Activated CD8-positive, alpha-beta T cell treated with anti-CD3 and anti-CD28 coated beads, Interleukin-2, amount 10 ng/mL, durations not matched to agents 7 days and 5 days (primary cell): Measurements from ENCODE around the gene ITGB2. TPM values are rescaled to one million over a fixed set of nuclear protein-coding genes. Genes with fewer than 3 reads are reported as not detected.

Experiments used
- ATAC-seq: fragments of 150-1000 bp; cut with Tn5 transposase; one replicate; pipeline ENCODE4 v1.10.0; 2021; ENCODE audit warnings: moderate library complexity
- CTCF ChIA-PET: fragments of 350-600 bp; sonication (Branson Sonifier 250); formaldehyde crosslinking; loops from one replicate; lab custom pipeline; 2021; ENCODE audit warnings: antibody characterized with exemption; lab: Charles Lee
- POLR2A ChIA-PET: fragments of 350-600 bp; sonication (Branson Sonifier 250); formaldehyde crosslinking; loops from one replicate; lab custom pipeline; 2021; ENCODE audit warnings: antibody characterized with exemption; lab: Charles Lee
- DNase-seq: peaks from one replicate; pipeline ENCODE4 v3.0.0-alpha.2; 2020
- H3K27ac Mint-ChIP-seq: one replicate; pipeline ENCODE4 v1.8.0; 2021; ENCODE audit warnings: mild to moderate bottlenecking, mixed read lengths
- H3K27me3 Mint-ChIP-seq: one replicate; pipeline ENCODE4 v1.8.0; 2021; ENCODE audit warnings: low read depth, mixed read lengths
- H3K36me3 Mint-ChIP-seq: one replicate; pipeline ENCODE4 v1.8.0; 2021; ENCODE audit warnings: low read depth, mixed read lengths
- H3K4me1 Mint-ChIP-seq: one replicate; pipeline ENCODE4 v1.8.0; 2021; ENCODE audit warnings: low read depth, mixed read lengths
- H3K4me3 Mint-ChIP-seq: one replicate; pipeline ENCODE4 v1.8.0; 2021; ENCODE audit warnings: mild to moderate bottlenecking, mixed read lengths
- H3K9me3 Mint-ChIP-seq: one replicate; pipeline ENCODE4 v1.8.0; 2022; ENCODE audit warnings: mixed read lengths; ENCODE audit not compliant: insufficient read depth
- total RNA-seq, 2 experiments: library from RNA; stranded (reverse); gene quantifications; one replicate each; pipeline ENCODE4 v1.2.3, GENCODE V29; 2021

The ITGB2 gene
- total RNA-seq, 2 experiments from 2014 or later, result 503 to 530 TPM

DNA sequence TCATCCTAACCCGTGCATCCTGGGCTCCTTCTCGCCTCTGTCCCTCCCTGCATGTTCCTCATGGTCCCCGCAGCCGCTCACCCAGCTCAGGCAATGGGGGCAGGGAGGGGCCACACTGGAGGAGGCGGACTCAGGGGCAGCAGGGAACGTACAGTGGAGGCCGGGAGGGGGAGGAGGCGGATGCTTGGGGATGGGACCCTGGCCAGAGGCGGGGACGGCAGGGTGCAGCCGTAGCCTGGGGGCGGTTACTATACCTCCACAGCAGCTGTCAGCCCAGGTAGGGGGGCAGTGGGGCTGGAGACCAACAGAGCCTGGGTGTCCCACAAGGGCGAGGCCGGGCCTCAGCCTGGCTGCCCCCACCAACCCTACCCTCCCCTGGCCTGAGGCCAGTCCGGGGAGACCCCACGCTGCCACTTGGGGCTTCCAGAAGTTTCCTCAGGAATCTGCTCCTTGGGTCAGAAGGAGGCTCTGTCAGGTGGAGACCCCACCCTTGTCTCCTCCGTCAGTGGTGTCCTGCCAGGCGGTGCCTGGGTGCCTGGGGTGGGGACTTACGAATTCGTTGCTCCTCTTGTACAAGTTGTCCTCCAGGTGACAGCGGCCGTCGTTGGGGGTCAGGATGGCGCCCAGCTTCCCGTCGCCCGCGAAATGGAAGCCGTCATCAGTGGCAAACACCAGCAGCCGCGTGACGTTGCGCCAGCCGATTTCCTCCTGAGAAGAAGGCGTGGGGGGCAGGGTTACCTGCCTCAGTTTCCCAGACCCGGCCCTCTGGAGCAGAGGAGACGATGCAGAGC lies 20.7 kb downstream of the ITGB2 start:
- H3K4me3 Mint-ChIP-seq, result no peak overlapping the region
- H3K4me1 Mint-ChIP-seq, result peaks cover 4% of the 10 kb centered on the region
- H3K9me3 Mint-ChIP-seq, result no peaks in the 10 kb centered on the region
- H3K36me3 Mint-ChIP-seq, result peaks cover 78% of the 10 kb centered on the region
- ChIA-PET POLR2A (no interaction called here), CTCF (no interaction called here)
- H3K27ac Mint-ChIP-seq, result no peak overlapping the region
- no peaks in the 10 kb centered on the region for H3K27me3 Mint-ChIP-seq
- DNase-seq, result no peak
- no peak for ATAC-seq

DNA sequence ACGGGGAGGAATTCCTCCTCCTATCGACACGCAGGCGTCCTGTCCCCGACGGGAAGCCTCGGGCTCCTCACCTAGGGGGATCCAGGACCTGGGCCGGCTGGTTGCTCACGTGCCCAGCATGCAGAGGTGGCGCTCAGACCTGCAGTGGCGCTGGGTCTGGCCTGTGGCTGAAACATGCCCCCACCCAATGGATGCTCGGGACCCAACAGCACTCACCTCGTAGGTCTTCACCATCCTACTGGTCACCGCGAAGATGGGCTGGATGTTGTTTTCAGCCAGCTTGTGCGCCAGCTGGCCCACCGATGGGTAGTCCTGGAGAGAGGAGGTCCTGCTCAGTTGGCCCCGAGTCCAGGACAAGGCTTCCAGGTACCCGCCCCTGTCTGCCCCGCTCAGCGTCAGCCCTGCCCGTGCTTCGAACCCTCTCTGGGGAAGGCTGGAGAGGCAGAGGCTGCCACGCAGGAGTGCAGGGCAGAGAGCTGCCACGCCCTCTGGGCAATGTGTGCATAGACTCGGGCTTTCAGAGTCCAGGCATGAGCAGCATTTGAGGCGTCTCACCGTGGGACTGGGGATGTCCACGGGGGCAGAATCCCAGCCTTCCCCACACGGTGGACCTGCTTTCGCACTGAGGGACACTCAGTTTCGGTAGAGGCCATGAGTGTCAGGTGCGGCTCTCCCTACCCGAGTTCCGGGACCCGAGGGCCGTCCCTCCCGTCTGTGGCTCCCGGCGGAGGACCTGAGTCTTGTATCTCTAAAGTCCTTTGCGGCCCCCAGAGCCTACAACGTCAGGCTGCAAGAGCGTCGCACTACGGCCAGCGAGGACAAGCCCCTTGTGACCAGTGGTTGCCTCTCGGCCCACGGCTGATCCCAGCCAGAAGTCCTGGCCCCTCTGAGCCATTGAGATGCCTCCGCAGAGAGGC lies 21.6 kb downstream of the ITGB2 start:
- CTCF ChIA-PET, result interaction anchor here (1.0 to 1.7 kb wide), 2 partner anchors 33 to 98 kb away, joined by 4 to 6 read pairs; partner anchors contain the start of gene UBE2G2
- H3K27ac Mint-ChIP-seq, result no peak overlapping the region

GRCh38 chr21:44898011-44898488 lies 22.6 kb downstream of the ITGB2 start:
- H3K36me3 Mint-ChIP-seq, result peaks cover 72% of the 10 kb centered on the region
- H3K4me3 Mint-ChIP-seq, result no peak overlapping the region
- ATAC-seq (no peak), DNase-seq (no peak)
- H3K4me1 Mint-ChIP-seq, result peaks cover 10% of the 10 kb centered on the region
- CTCF ChIA-PET, result interaction anchor here (0.8 to 1.7 kb wide), 3 partner anchors 34 to 97 kb away, joined by 3 to 6 read pairs (median 4); partner anchors contain the start of gene UBE2G2
- no peaks in the 10 kb centered on the region for H3K27me3 Mint-ChIP-seq
- POLR2A ChIA-PET, result interaction anchor here (1.3 kb wide), 1 partner anchor 35 kb away, joined by 3 read pairs; no protein-coding TSS in a partner anchor
- H3K27ac Mint-ChIP-seq, result no peak overlapping the region
- no peaks in the 10 kb centered on the region for H3K9me3 Mint-ChIP-seq

More for the DNA sequence above, 21.6 kb downstream of the ITGB2 start:
- no peak overlapping the region for H3K4me3 Mint-ChIP-seq
- peaks cover 4% of the 10 kb centered on the region for H3K4me1 Mint-ChIP-seq
- DNase-seq (no peak), ATAC-seq (no peak)
- no peaks in the 10 kb centered on the region for H3K27me3 Mint-ChIP-seq
- H3K9me3 Mint-ChIP-seq, result no peaks in the 10 kb centered on the region
- peaks cover 76% of the 10 kb centered on the region for H3K36me3 Mint-ChIP-seq
- POLR2A ChIA-PET, result no interaction called here

GRCh38 chr21:44897326-44898010 lies 23.2 kb downstream of the ITGB2 start:
- Mint-ChIP-seq H3K27me3 (no peaks in the 10 kb centered on the region), H3K4me3 (no peak overlapping the region), H3K36me3 (peaks cover 70% of the 10 kb centered on the region), H3K9me3 (no peaks in the 10 kb centered on the region), H3K4me1 (peaks cover 15% of the 10 kb centered on the region), H3K27ac (no peak overlapping the region)
- ATAC-seq, result no peak
- no peak for DNase-seq
- ChIA-PET CTCF (interaction anchor here (0.8 to 1.7 kb wide), 2 partner anchors 34 to 96 kb away, joined by 3 to 4 read pairs; partner anchors contain the start of gene UBE2G2), POLR2A (interaction anchor here (1.3 kb wide), 1 partner anchor 35 kb away, joined by 3 read pairs; no protein-coding TSS in a partner anchor)

GRCh38 chr21:44896561-44897286 lies 24.0 kb downstream of the ITGB2 start:
- Mint-ChIP-seq H3K27me3 (no peaks in the 10 kb centered on the region), H3K36me3 (peaks cover 69% of the 10 kb centered on the region), H3K9me3 (no peaks in the 10 kb centered on the region), H3K4me1 (peaks cover 15% of the 10 kb centered on the region), H3K4me3 (no peak overlapping the region), H3K27ac (no peak overlapping the region)
- POLR2A ChIA-PET, result interaction anchor here (0.6 to 1.0 kb wide), 2 partner anchors 11 to 32 kb away, joined by 3 read pairs; no protein-coding TSS in a partner anchor
- ATAC-seq (no peak), DNase-seq (no peak)
- CTCF ChIA-PET, result interaction anchor here (1.0 to 5.5 kb wide), 2 partner anchors 15 to 36 kb away, joined by 3 to 43 read pairs; no protein-coding TSS in a partner anchor

DNA sequence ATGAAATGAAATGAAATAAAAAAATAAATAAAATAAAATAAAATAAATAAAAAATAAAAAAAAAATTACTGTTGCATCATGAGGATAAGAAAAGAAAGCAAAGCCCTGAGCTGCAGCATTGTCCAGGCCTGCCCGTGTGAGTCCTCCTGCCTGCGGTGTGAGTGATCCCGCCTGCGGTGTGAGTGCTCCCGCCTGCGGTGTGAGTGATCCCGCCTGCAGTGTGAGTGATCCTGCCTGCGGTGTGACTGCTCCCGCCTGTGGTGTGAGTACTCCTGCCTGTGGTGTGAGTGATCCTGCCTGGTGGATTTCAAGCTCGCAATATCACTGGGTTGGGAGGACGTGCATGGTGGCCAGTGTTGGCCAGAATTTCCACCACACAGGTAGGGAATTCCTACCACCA lies 24.8 kb downstream of the ITGB2 start:
- peak overlapping the region; percentile 64 for H3K27ac Mint-ChIP-seq
- no peak overlapping the region for H3K4me3 Mint-ChIP-seq
- POLR2A ChIA-PET, result interaction anchor here (0.6 to 2.9 kb wide), 3 partner anchors 12 to 37 kb away, joined by 3 to 9 read pairs (median 3); no protein-coding TSS in a partner anchor
- H3K27me3 Mint-ChIP-seq, result no peaks in the 10 kb centered on the region
- DNase-seq, result no peak
- H3K9me3 Mint-ChIP-seq, result no peaks in the 10 kb centered on the region
- CTCF ChIA-PET, result interaction anchor here (0.7 to 5.5 kb wide), 6 partner anchors 15 to 103 kb away, joined by 3 to 43 read pairs (median 4); no protein-coding TSS in a partner anchor
- ATAC-seq, result no peak
- peaks cover 15% of the 10 kb centered on the region for H3K4me1 Mint-ChIP-seq
- peaks cover 66% of the 10 kb centered on the region for H3K36me3 Mint-ChIP-seq

DNA sequence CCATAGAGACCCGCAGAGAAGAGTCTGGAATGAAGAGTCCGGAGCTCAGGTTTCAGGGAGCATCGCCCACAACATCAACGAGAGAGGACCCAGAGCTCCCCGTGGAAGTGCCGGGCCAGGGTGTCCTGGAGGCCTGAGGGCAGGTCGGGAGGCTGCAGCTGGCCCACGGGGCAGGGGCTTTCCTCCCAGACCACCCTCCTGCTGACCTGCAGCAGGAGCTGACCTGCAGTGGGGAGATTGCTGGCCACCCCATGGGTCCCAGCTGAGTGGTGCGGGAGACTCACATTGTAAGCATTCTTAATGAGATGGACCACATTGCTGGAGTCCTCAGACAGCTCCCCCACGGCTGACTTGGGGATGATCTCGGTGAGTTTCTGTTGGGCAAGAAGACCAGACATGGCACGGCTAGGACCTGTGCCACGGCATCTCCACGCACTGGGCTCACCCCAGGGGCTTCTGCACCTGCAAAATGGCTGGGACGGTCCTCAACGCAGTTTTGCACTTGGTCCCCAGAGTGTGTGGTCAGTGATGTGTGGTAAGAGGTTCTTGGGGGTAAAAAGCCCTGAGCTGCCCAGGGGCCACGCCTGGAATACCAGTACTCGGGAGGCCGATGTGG lies 25.9 kb downstream of the ITGB2 start:
- peaks cover 65% of the 10 kb centered on the region for H3K36me3 Mint-ChIP-seq
- no peak overlapping the region for H3K4me3 Mint-ChIP-seq
- peaks cover 15% of the 10 kb centered on the region for H3K4me1 Mint-ChIP-seq
- ChIA-PET CTCF (interaction anchor here (0.7 to 5.5 kb wide), 8 partner anchors 14 to 101 kb away, joined by 3 to 43 read pairs (median 9); partner anchors contain the start of gene PTTG1IP), POLR2A (interaction anchor here (0.6 to 2.9 kb wide), 7 partner anchors 10 to 404 kb away, joined by 3 to 9 read pairs (median 3); no protein-coding TSS in a partner anchor)
- no peak overlapping the region for H3K27ac Mint-ChIP-seq
- ATAC-seq (no peak), DNase-seq (no peak)
- H3K27me3 Mint-ChIP-seq, result no peaks in the 10 kb centered on the region
- no peaks in the 10 kb centered on the region for H3K9me3 Mint-ChIP-seq

DNA sequence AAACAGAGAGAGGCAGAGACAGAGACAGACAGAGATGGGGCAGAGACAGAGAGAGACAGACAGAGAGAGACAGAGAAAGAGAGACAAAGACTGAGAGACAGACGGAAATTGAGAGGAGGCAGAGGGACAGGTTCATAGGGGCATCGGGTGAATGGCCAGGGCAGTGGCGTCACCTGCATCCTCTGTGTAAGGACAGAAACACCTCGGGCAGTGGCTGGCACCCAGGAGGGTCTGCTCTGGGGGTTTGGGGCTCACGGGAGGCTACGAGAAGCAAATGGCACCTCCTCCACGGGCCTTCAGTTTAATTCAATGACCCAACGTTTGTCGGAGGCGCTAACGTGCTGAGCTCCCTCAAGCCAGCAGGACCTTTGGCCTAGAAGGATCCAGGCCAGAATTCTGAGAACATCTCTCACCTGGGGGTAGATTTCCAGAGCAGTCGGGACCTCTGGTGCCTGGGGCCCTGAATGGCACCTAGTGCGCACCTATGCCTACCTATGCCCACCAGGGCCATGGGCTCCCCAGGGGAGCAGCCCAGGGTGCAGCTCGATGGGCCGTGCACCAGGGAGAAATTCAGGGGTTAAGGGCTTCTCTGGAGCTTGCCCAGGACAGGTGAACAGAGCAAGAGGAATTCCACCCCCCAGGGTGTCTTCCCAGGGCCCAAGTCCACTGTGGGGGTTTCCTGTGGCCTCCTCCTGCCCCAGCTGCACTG lies 26.6 kb downstream of the ITGB2 start:
- CTCF ChIA-PET, result interaction anchor here (1.6 to 5.5 kb wide), 7 partner anchors 11 to 93 kb away, joined by 6 to 43 read pairs (median 11); partner anchors contain the start of gene PTTG1IP
- DNase-seq (no peak), ATAC-seq (no peak)
- Mint-ChIP-seq H3K27ac (peak overlapping the region; percentile 71), H3K27me3 (no peaks in the 10 kb centered on the region), H3K4me3 (no peak overlapping the region), H3K4me1 (peaks cover 15% of the 10 kb centered on the region), H3K36me3 (peaks cover 64% of the 10 kb centered on the region), H3K9me3 (no peaks in the 10 kb centered on the region)
- POLR2A ChIA-PET, result interaction anchor here (0.6 to 2.9 kb wide), 7 partner anchors 11 to 405 kb away, joined by 3 to 9 read pairs (median 3); no protein-coding TSS in a partner anchor

- CTCF ChIA-PET, result interaction anchor here (1.0 to 5.5 kb wide), 8 partner anchors 11 to 89 kb away, joined by 4 to 43 read pairs (median 10); partner anchors contain the start of gene PTTG1IP
- Mint-ChIP-seq H3K36me3 (peaks cover 57% of the 10 kb centered on the region), H3K4me3 (no peak overlapping the region)
Measured at GRCh38 chr21:44893278-44893556, 27.5 kb downstream of the ITGB2 start.

More at GRCh38 chr21:44893278-44893556, 27.5 kb downstream of the ITGB2 start:
- POLR2A ChIA-PET, result interaction anchor here (1.0 to 2.9 kb wide), 3 partner anchors 18 to 39 kb away, joined by 3 to 9 read pairs (median 7); no protein-coding TSS in a partner anchor
- peak overlapping the region; percentile 71 for H3K27ac Mint-ChIP-seq
- peaks cover 12% of the 10 kb centered on the region for H3K4me1 Mint-ChIP-seq
- H3K27me3 Mint-ChIP-seq, result no peaks in the 10 kb centered on the region
- DNase-seq (no peak), ATAC-seq (no peak)
- H3K9me3 Mint-ChIP-seq, result no peaks in the 10 kb centered on the region
